CD4-positive, alpha-beta T cell treated with Interleukin-10 for 1 hour (primary cell): ENCODE data around the gene RGS7BP.

ENCODE experiments used
- DNase-seq: peaks from one replicate; pipeline ENCODE4 v3.0.0-alpha.2; 2020

Gene RGS7BP

GRCh38 chr5:64566310-64566916 lies 60.6 kb downstream of the RGS7BP start:
- DNase-seq = no peak

DNA sequence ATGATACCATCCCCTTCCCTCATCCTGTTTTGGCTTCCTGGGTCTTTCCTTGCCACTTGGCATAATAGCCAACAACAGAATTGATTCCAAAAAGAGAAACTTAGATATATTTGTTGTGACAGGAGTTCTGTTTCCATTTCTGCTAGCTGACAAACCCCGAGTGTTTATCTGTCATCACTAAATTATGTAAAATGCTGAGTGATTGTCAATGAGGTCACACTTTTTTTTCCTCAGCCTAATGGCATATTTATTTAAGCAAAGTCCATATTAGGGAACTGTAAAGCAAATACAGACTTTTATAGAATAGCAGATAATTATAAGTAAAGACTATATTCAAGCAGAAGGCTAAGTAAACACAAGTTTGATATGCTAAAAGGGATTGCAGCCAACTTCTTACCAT lies 64.0 kb downstream of the RGS7BP start:
- no peak for DNase-seq

DNA sequence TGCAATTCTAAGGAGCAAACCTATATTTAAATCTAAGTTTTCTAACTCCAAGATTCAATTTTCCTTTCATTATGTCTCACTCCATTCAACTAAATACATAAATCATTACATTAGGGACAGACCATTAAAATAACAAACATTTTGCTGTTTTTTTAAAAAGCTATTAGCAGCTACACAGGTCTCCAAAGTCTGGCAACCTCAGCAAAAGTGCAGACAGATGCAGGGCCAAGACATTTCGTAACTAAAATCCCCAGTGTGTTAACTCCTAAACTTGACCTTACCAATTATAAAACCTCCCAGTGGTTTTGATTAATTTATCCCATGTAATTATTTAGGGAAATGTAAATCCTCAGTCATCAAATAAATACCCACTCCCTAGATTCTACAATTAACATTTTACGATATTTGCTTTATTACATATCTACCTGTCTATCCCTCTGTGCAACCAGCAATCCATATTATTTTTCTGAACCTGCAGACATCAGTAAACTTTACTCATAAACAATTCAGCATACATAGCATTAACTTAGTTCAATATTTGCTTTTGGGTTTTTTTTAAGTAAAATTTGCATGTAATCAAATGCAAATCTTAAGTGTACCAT lies 64.7 kb downstream of the RGS7BP start:
- no peak for DNase-seq

DNA sequence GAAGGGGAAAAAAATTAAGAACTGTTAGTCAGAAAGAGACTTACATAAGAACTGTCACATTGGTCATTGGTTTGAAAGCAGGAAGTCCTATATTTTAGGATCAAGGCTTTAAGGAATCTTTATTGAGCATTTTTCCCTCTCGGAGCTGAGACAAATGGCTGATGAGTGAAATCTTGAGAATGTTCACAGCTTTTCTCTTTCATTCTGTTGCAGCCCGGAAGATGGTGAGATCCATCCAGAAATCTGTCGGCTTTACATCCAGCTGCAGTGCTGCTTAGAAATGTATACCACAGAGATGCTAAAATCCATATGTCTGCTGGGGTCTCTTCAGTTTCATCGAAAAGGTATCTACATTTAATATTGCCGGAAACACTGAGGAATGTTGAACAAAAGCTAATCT lies 69.7 kb downstream of the RGS7BP start:
- DNase-seq = no peak

DNA sequence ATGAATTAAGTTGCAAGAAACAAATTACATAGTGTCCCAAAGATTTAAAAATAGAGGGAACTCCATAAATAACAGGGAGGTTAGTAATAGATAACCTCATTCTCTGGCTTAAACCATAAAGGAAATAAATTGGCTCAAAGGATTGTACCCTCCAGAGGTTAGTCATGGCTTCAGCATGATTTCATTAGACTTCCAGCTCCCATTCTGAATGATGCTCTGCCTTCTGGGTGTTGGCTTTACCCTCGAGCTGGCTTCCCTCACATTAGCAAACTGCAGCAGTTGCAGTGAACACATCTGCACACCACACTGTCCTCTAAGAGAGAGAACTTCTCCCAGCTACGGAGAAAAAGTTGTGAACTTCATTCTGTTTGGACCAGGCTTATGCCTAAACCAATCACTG lies 70.4 kb downstream of the RGS7BP start:
- DNase-seq = no peak

- DNase-seq = no peak
These were observed 79.8 kb downstream of the RGS7BP start for GRCh38 chr5:64585646-64586045.

DNA sequence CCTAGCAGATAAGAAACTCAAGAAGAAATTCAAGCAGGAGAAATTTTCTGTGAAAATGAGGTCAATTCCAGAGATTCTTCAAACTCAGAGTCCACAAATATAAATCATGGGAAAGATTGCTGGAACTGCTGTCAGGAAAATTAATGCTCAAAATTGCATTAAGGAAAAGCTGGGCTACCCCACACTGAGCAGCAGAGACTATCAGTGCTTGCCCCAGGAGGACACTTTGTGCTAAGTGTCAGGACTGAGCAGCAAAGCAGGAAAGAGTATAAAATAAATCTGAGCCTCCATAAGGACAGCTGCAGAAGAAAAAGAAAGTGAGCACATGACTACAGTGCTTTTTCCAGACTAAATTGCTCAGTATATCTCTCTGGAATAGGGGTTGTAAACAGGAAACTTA lies 81.6 kb downstream of the RGS7BP start:
- DNase-seq = no peak

GRCh38 chr5:64592730-64593341 lies 87.0 kb downstream of the RGS7BP start:
- DNase-seq = no peak

DNA sequence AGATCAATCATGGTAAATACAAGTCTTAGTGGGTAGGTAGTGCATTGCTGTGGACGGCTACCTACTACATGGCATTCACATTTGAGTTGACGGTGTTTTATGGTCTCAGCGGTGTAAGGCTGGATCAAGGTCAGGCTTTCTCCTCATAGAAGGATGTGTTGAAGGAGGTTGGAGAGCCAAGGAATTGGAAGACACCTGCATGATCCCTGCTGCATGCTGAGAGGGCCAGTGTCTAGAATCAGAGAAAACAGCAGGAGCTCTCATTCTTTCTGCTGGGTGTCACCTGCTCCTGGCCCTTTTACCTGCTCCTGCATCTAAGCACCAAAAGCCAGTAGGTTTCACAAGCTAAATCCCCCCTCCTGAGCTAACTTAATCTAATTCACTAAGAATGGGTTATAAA lies 88.2 kb downstream of the RGS7BP start:
- no peak for DNase-seq

DNA sequence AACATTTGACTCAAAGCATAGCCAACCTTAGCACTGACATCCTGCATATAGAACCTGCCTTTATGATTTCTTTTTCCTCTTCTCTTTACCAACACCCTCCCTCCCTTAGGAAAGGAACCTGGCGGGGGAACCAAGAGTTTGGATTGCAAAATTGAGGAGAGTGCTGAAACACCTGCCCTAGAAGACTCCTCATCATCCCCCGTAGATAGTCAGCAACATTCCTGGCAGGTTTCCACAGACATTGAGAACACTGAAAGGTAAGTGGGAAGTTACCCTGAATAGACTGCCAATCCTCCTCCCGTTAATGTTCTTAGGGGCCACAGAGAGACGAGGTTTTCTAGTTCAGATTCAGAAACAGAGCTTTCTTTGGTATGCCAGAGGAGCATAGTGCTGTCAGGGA lies 88.8 kb downstream of the RGS7BP start:
- no peak for DNase-seq

- no peak for DNase-seq
These were observed 89.4 kb downstream of the RGS7BP start for GRCh38 chr5:64595031-64595855.

DNA sequence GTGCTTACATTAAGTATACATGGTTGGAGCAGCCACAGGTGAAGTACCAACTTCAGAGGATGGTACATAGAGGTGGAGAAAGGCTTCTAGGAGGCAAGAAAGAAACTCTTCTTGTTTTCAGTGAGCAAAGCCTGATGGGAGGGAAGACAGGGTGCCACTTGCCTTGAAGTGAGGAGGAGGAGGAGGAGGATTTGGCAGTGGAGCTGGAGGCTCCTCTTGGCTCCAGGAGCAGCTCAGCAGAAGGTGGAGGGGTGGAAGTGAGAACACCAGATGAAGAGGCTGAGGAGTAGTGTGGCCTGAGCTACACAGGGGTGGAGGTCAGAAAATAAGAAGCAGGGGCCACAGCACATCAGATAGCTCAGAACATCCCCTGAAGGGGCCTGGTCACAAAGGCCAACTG lies 93.4 kb downstream of the RGS7BP start:
- no peak for DNase-seq

- DNase-seq = no peak
These were observed 97.9 kb downstream of the RGS7BP start for GRCh38 chr5:64603676-64604075.

- DNase-seq = no peak
These were observed 101.1 kb downstream of the RGS7BP start for GRCh38 chr5:64606926-64607325.

DNA sequence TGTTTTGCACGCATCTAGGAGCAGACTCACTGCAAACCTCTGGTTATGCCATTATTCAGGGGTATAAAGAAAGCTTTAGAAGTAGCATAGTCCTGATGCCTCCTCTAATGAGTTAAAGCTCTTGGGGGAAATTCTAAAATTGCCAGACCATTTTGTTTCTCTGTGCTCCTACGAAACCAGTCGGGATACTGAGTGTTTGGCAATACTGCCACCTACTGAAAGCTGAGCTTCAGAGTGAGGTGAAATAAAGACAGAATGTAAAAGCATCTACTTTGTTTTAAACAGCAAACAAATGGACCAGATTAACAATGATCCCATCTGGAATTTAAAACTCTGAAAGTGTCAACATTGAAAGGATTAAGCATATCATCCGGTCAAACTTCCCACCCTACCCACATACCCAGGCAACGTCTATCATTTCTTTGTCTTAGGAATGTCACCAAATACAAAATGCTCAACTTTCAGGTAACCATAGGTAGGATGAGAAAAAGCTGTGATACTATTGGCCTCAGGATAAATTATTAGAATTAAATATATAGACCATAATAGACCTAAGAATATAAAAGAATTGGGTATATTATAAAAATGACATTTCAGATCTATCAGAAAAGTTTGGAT lies 106.6 kb downstream of the RGS7BP start:
- no peak for DNase-seq

- no peak for DNase-seq
These were observed 110.1 kb downstream of the RGS7BP start for GRCh38 chr5:64615895-64616294.

DNA sequence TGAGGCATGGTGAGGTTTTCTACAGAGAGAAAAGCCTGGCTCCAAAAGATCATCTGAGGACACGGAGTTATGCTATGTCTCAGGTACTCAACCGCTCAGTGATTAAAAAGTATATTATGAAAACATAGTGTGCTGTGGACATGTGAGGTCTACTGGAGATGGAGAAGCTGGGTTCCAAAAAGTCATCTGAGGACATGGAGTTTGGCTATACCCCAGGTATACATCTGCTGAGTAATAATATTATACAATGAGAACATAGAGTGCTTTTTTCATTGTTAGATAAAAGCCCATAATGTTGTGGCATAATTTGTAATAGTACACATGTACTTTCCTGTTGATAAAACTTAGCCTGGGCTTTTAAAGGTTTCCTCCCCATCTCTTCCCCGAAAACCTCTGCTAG lies 113.8 kb downstream of the RGS7BP start:
- DNase-seq = no peak

DNA sequence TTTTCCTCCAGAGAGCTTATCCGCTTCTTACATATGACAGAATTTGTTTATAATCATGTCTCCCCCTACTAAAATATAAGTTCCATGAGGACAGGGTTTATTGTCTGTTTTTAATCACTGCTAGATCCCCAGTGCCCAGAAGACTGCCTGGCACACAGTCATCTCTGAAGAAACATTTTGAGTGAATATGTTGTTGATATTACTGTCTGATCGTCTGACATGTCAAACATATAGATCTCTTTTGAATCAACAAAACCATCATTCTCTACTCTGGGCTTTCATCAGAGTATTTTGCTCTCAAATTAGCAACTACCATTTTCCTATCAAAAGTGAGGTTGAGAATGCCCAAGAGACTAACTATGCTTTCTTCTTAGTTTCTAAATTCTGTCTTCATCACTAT lies 117.2 kb downstream of the RGS7BP start:
- DNase-seq = no peak

GRCh38 chr5:64625678-64626077 lies 119.9 kb downstream of the RGS7BP start:
- DNase-seq = no peak

DNA sequence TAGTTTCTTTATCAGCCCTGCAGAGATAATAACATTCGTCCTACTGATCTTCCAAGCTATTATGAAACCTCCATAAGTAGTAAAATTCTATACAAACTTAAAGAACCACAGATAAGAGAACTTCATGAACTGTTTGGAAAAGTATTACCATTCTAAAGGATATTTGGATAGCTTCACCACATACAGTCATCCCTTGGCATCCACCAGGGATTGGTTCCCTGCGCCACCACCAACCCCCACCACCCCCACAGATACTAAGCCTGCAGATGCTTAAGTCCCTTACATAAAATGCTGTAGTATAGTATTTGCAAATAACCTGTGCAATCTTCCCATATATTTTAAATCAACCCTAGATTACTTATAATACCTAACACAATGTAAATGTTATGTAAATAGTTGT lies 123.1 kb downstream of the RGS7BP start:
- DNase-seq = no peak

GRCh38 chr5:64629841-64630240 lies 124.0 kb downstream of the RGS7BP start:
- DNase-seq = no peak

- DNase-seq = no peak
These were observed 126.4 kb downstream of the RGS7BP start for GRCh38 chr5:64632251-64632650.

GRCh38 chr5:64634997-64635686 lies 129.3 kb downstream of the RGS7BP start:
- peak; percentile 49 for DNase-seq
